Measurements from ENCODE around the gene PTRH2. TPM values are rescaled to one million over a fixed set of nuclear protein-coding genes. Genes with fewer than 3 reads are reported as not detected.

The PTRH2 gene
- total RNA-seq, 2 experiments from 2014 or later: 41.7 to 54.7 TPM

Other genes starting within 250 kb of the PTRH2 start
- 10 to 100 TPM; 22.9 to 24.1 TPM for gene DHX40, start 141.8 kb downstream of the PTRH2 start, total RNA-seq
- gene CLTC, start 87.5 kb downstream of the PTRH2 start, total RNA-seq: 100 to 1,000 TPM; 180 to 186 TPM
- 100 to 1,000 TPM; 378 to 402 TPM for gene VMP1, start 224 bp upstream of the PTRH2 start, total RNA-seq
- gene TUBD1, start 185.5 kb upstream of the PTRH2 start, total RNA-seq: 10 to 100 TPM; 10.6 to 11.0 TPM
- 10 to 100 TPM; 52.6 to 54.5 TPM for gene RPS6KB1, start 185.7 kb upstream of the PTRH2 start, total RNA-seq